Smooth muscle cell (in vitro differentiated cells): ENCODE data around the gene SLC44A3. TPM values are rescaled to one million over a fixed set of nuclear protein-coding genes. Genes with fewer than 3 reads are reported as not detected.

Source experiments
- DNase-seq: peaks from one replicate; lab custom pipeline; 2025; ENCODE audit not compliant: unreplicated experiment; lab: John Stamatoyannopoulos, UW
- H2AFZ ChIP-seq: fragments of 200-600 bp; sonication (generic); 2 replicates; pipeline ENCODE4 v1.6.0; 2016; ENCODE audit warnings: antibody characterized with exemption, low read depth, mild to moderate bottlenecking
- H3F3A ChIP-seq: fragments of 200-600 bp; sonication (generic); 2 replicates; pipeline ENCODE4 v1.6.0; 2017; ENCODE audit warnings: antibody characterized with exemption, low read depth
- H3K27ac ChIP-seq: fragments of 200-600 bp; sonication (generic); 2 replicates; pipeline ENCODE4 v1.5.1; 2016; ENCODE audit warnings: low read depth, mild to moderate bottlenecking
- H3K27me3 ChIP-seq: fragments of 200-600 bp; sonication (generic); 2 replicates; pipeline ENCODE4 v1.6.1; 2016; ENCODE audit warnings: low read depth, mild to moderate bottlenecking
- H3K36me3 ChIP-seq: fragments of 200-600 bp; sonication (generic); 2 replicates; pipeline ENCODE4 v1.5.1; 2016; ENCODE audit warnings: low read depth
- H3K4me1 ChIP-seq: fragments of 200-600 bp; sonication (generic); 2 replicates; pipeline ENCODE4 v1.5.1; 2016; ENCODE audit warnings: low read depth
- H3K4me2 ChIP-seq: fragments of 200-600 bp; sonication (generic); 2 replicates; pipeline ENCODE4 v1.6.0; 2016; ENCODE audit warnings: mild to moderate bottlenecking
- H3K4me3 ChIP-seq: fragments of 200-600 bp; sonication (generic); 2 replicates; pipeline ENCODE4 v1.5.1; 2016; ENCODE audit warnings: mild to moderate bottlenecking
- H3K79me2 ChIP-seq: fragments of 200-600 bp; sonication (generic); 2 replicates; pipeline ENCODE4 v1.6.0; 2016; ENCODE audit warnings: low read depth, mild to moderate bottlenecking
- H3K9ac ChIP-seq: fragments of 200-600 bp; sonication (generic); 2 replicates; pipeline ENCODE4 v1.6.0; 2016; ENCODE audit warnings: low read depth
- H3K9me3 ChIP-seq: fragments of 200-600 bp; sonication (generic); replicated peaks from 2 replicates; pipeline ENCODE4 v1.5.1; 2016; ENCODE audit warnings: low read depth
- H4K20me1 ChIP-seq: fragments of 200-600 bp; sonication (generic); 2 replicates; pipeline ENCODE4 v1.6.0; 2016; ENCODE audit warnings: low read depth
- CTCF ChIP-seq: fragments of 200-600 bp; sonication (generic); IDR thresholded peaks from 2 replicates; pipeline ENCODE4 v1.5.1; 2017; ENCODE audit warnings: borderline replicate concordance, mild to moderate bottlenecking, antibody characterized with exemption; ENCODE audit not compliant: insufficient read depth, poor library complexity, severe bottlenecking
- WGBS: methylation state at CpG from one replicate; pipeline ENCODE4 v1.1.7; 2016; ENCODE audit warnings: low lambda C conversion rate; 5-methylcytosine and 5-hydroxymethylcytosine counted together
- polyA plus RNA-seq: library from polyadenylated mRNA; unstranded; fragments of >200 nt; fragmentation: Nextera tagmentation; extraction: Ambion mirVana; gene quantifications from 2 replicates; pipeline ENCODE4 v1.2.1, GENCODE V29; 2016
- total RNA-seq: library from RNA; depleted of rRNA; stranded (reverse); fragments of >200 nt; gene quantifications from 2 replicates; pipeline ENCODE4 v1.2.3, GENCODE V29; 2014

SLC44A3 gene
- total and polyA plus RNA-seq, 2 experiments from 2014 or later, result 3.2 to 10.0 TPM

GRCh38 chr1:94773296-94773809, 46.8 kb upstream of the SLC44A3 start:
- DNase-seq, result no peak
- peak overlapping the region; percentile 79 for H3K27ac ChIP-seq
- peak overlapping the region; percentile 26 for H3K9ac ChIP-seq
- 70% methylated on average over 6 of the region's 6 CpGs for WGBS
- peaks cover 2% of the 10 kb centered on the region for H3K4me1 ChIP-seq
- peak overlapping the region; percentile 40 for H3K4me2 ChIP-seq
- H4K20me1 ChIP-seq, result no peaks in the 10 kb centered on the region
- H3K36me3 ChIP-seq, result no peaks in the 10 kb centered on the region
- no peak overlapping the region for H2AFZ ChIP-seq
- TF ChIP-seq CTCF, result no peak
- no peaks in the 10 kb centered on the region for H3K27me3 ChIP-seq
- no peaks in the 10 kb centered on the region for H3K9me3 ChIP-seq
- no peak overlapping the region for H3K4me3 ChIP-seq
- H3F3A ChIP-seq, result no peaks in the 10 kb centered on the region
- no peaks in the 10 kb centered on the region for H3K79me2 ChIP-seq

- DNase-seq, result no peak
- Histone ChIP-seq H3K27ac (peak overlapping the region; percentile 79), H3K36me3 (no peaks in the 10 kb centered on the region), H3K4me3 (no peak overlapping the region), H3K4me2 (peak overlapping the region; percentile 40), H3K9me3 (no peaks in the 10 kb centered on the region), H4K20me1 (no peaks in the 10 kb centered on the region), H3K27me3 (no peaks in the 10 kb centered on the region), H3F3A (peaks cover 4% of the 10 kb centered on the region), H3K79me2 (no peaks in the 10 kb centered on the region), H2AFZ (no peak overlapping the region), H3K9ac (peak overlapping the region; percentile 26), H3K4me1 (peaks cover 6% of the 10 kb centered on the region)
- TF ChIP-seq CTCF, result no peak
- WGBS, result 71% methylated on average over 8 of the region's 8 CpGs
Observed at GRCh38 chr1:94773931-94774422, 46.2 kb upstream of the SLC44A3 start.

GRCh38 chr1:94776474-94776873, 43.7 kb upstream of the SLC44A3 start:
- H3K27me3 ChIP-seq, result no peaks in the 10 kb centered on the region
- no peak overlapping the region for H3K4me3 ChIP-seq
- no peak overlapping the region for H3K9ac ChIP-seq
- no peaks in the 10 kb centered on the region for H3K79me2 ChIP-seq
- H3K27ac ChIP-seq, result no peak overlapping the region
- H3K4me1 ChIP-seq, result peaks cover 6% of the 10 kb centered on the region
- no peaks in the 10 kb centered on the region for H3K36me3 ChIP-seq
- H3K9me3 ChIP-seq, result no peaks in the 10 kb centered on the region
- peaks cover 4% of the 10 kb centered on the region for H3F3A ChIP-seq
- 100% methylated on average over 1 of the region's 1 CpG for WGBS
- H4K20me1 ChIP-seq, result no peaks in the 10 kb centered on the region
- no peak overlapping the region for H2AFZ ChIP-seq
- TF ChIP-seq CTCF, result no peak
- DNase-seq, result no peak
- H3K4me2 ChIP-seq, result no peak overlapping the region

- no peaks in the 10 kb centered on the region for H3K36me3 ChIP-seq
- H3K4me3 ChIP-seq, result no peak overlapping the region
- H4K20me1 ChIP-seq, result no peaks in the 10 kb centered on the region
- no peak overlapping the region for H3K4me2 ChIP-seq
- H3K9me3 ChIP-seq, result no peaks in the 10 kb centered on the region
- peaks cover 4% of the 10 kb centered on the region for H3F3A ChIP-seq
- no peak overlapping the region for H3K9ac ChIP-seq
- no peak overlapping the region for H3K27ac ChIP-seq
- peaks cover 6% of the 10 kb centered on the region for H3K4me1 ChIP-seq
- H2AFZ ChIP-seq, result no peak overlapping the region
- no peak for TF ChIP-seq CTCF
- no peaks in the 10 kb centered on the region for H3K27me3 ChIP-seq
- no peaks in the 10 kb centered on the region for H3K79me2 ChIP-seq
- no peak for DNase-seq
Observed at GRCh38 chr1:94777281-94777680, 42.9 kb upstream of the SLC44A3 start.
